Activated naive CD8-positive, alpha-beta T cell (primary cell): ENCODE data around the gene STIM2.
"Not testable (repeated sequence)": the region's sequence is repeated elsewhere in the genome, so short reads cannot be mapped to it uniquely, and the experiment has no call there.

Experiments
- H3K27ac Mint-ChIP-seq: one replicate; pipeline ENCODE4 v1.8.0; 2021; ENCODE audit warnings: mixed read lengths
- H3K27me3 Mint-ChIP-seq: one replicate; pipeline ENCODE4 v1.8.0; 2021; ENCODE audit warnings: mixed read lengths
- H3K36me3 Mint-ChIP-seq: one replicate; pipeline ENCODE4 v1.8.0; 2021; ENCODE audit warnings: mixed read lengths
- H3K4me1 Mint-ChIP-seq: one replicate; pipeline ENCODE4 v1.8.0; 2021; ENCODE audit warnings: low read depth, mixed read lengths
- H3K4me3 Mint-ChIP-seq: one replicate; pipeline ENCODE4 v1.8.0; 2021; ENCODE audit warnings: mild to moderate bottlenecking, mixed read lengths
- H3K9me3 Mint-ChIP-seq: one replicate; pipeline ENCODE4 v1.8.0; 2021; ENCODE audit warnings: low read depth, mixed read lengths

The STIM2 gene

GRCh38 chr4:26860157-26860921 is at the start of gene STIM2:
Gene STIM2 (plus strand): TSS chr4:26860841.
- Mint-ChIP-seq H3K27me3 (no peaks in the 10 kb centered on the region), H3K4me3 (peak within 1 kb of the TSS; percentile 96), H3K36me3 (no peaks in the 10 kb centered on the region), H3K27ac (peak within 1 kb of the TSS; percentile 98), H3K9me3 (no peaks in the 10 kb centered on the region), H3K4me1 (peaks cover 60% of the 10 kb centered on the region)

DNA sequence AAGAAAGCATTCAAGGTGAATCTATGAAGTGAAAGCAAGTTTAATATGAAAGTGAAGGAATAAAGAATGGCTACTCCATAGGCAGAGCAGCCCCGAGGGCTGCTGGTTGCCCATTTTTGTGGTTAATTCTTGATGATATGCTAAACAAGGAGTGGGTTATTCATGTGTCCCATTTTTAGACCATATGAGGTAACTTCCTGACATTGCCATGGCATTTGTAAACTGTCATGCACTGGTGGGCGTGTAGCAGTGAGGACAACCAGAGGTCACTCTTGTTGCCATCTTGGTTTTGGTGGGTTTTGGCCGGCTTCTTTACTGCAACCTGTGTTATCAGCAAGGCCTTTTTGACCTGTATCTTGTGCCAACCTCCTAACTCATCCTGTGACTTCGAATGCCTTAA is 49.1 kb upstream of the STIM2 start:
- not testable (repeated sequence) for H3K9me3 Mint-ChIP-seq, H3K27me3 Mint-ChIP-seq, H3K4me3 Mint-ChIP-seq, H3K27ac Mint-ChIP-seq
- Mint-ChIP-seq H3K4me1 (peaks cover 16% of the 10 kb centered on the region), H3K36me3 (peaks cover 11% of the 10 kb centered on the region)

- no peaks in the 10 kb centered on the region for H3K27me3 Mint-ChIP-seq
- H3K9me3 Mint-ChIP-seq: peaks cover 5% of the 10 kb centered on the region
- H3K27ac Mint-ChIP-seq: no peak overlapping the region
- H3K36me3 Mint-ChIP-seq: peaks cover 11% of the 10 kb centered on the region
- peaks cover 16% of the 10 kb centered on the region for H3K4me1 Mint-ChIP-seq
- peak overlapping the region; percentile 55 for H3K4me3 Mint-ChIP-seq
Observed at GRCh38 chr4:26812049-26812714, 48.5 kb upstream of the STIM2 start.

GRCh38 chr4:26813698-26814097 is 46.9 kb upstream of the STIM2 start:
- peaks cover 5% of the 10 kb centered on the region for H3K9me3 Mint-ChIP-seq
- H3K27ac Mint-ChIP-seq: no peak overlapping the region
- peaks cover 11% of the 10 kb centered on the region for H3K36me3 Mint-ChIP-seq
- H3K27me3 Mint-ChIP-seq: no peaks in the 10 kb centered on the region
- H3K4me3 Mint-ChIP-seq: no peak overlapping the region
- H3K4me1 Mint-ChIP-seq: peaks cover 16% of the 10 kb centered on the region

DNA sequence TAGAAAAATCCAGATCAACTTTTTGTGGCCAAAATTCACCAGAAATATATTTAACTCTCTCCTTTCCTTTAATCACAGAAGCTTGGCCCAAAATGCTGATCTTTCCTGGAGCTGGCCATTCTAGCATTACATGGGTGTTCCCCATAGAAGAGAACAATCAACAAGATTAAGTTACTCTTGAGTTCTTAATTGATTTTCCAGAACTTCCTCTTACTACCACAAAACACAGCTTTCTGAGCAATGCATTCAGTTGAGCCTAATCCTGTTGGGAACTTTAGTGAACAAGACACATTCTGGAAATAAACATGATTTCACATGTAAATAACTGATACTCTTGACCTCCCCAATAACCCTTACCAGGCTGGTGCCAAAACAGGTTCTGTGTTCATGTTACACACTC is 45.4 kb upstream of the STIM2 start:
- H3K36me3 Mint-ChIP-seq: peaks cover 12% of the 10 kb centered on the region
- peaks cover 16% of the 10 kb centered on the region for H3K4me1 Mint-ChIP-seq
- H3K27ac Mint-ChIP-seq: no peak overlapping the region
- no peak overlapping the region for H3K4me3 Mint-ChIP-seq
- peaks cover 10% of the 10 kb centered on the region for H3K9me3 Mint-ChIP-seq
- no peaks in the 10 kb centered on the region for H3K27me3 Mint-ChIP-seq

DNA sequence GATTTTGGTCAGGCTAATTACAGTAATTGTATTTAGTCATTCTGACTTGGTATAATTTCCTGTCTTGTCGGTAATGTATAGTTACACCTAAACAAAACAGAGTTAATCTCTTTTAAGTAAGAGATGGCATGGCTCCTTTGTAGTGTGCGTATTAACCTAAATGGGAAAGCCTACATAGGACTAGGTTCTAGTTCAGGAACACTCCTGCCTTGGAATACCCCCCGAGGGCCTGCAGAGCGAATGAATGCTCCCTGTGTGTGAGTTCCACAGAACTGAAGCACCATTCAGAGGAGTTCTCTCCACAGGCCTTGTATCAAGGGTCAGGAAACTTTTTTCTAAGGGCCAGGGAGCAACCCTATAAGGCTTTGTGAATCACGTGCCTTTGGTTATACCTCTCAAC is 44.9 kb upstream of the STIM2 start:
- Mint-ChIP-seq H3K27me3 (no peaks in the 10 kb centered on the region), H3K4me1 (peaks cover 16% of the 10 kb centered on the region), H3K4me3 (no peak overlapping the region), H3K9me3 (peaks cover 13% of the 10 kb centered on the region), H3K27ac (no peak overlapping the region), H3K36me3 (peaks cover 13% of the 10 kb centered on the region)

- H3K4me3 Mint-ChIP-seq: no peak overlapping the region
- peaks cover 15% of the 10 kb centered on the region for H3K9me3 Mint-ChIP-seq
- no peaks in the 10 kb centered on the region for H3K27me3 Mint-ChIP-seq
- peaks cover 11% of the 10 kb centered on the region for H3K4me1 Mint-ChIP-seq
- peaks cover 14% of the 10 kb centered on the region for H3K36me3 Mint-ChIP-seq
- no peak overlapping the region for H3K27ac Mint-ChIP-seq
Observed at GRCh38 chr4:26819026-26819425, 41.6 kb upstream of the STIM2 start.

DNA sequence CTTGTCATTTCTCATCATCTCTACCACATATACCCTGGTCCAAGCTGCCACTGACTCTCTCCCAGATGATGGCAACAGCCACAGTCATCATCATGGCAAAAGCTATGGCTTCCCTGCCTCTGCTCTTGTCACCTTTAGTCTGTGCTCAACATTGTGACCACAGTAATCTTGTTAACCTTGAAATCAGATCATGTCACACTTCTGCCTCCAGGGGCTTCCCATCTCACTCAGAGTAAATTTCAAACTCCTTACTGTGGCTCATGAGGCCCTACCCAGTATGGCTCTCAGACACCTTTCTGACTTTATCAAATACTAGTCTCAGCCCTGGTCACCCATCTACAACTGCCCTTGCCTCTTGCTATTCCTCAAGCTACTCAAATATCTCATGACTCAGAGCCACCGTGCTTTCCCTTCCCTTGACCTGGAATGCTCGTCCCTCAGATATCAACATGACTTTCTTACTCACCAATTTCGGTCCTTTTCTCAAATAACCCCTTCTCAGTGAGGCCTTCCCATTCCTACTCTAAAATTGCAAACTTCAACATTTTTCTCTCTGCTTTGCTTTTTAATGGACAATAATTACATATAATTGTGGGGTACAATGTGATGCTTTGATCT is 41.1 kb upstream of the STIM2 start:
- no peak overlapping the region for H3K27ac Mint-ChIP-seq
- no peak overlapping the region for H3K4me3 Mint-ChIP-seq
- peaks cover 11% of the 10 kb centered on the region for H3K36me3 Mint-ChIP-seq
- H3K9me3 Mint-ChIP-seq: peaks cover 15% of the 10 kb centered on the region
- peaks cover 11% of the 10 kb centered on the region for H3K4me1 Mint-ChIP-seq
- no peaks in the 10 kb centered on the region for H3K27me3 Mint-ChIP-seq

GRCh38 chr4:26820346-26820745 is 40.3 kb upstream of the STIM2 start:
- Mint-ChIP-seq H3K36me3 (peaks cover 8% of the 10 kb centered on the region), H3K4me3 (no peak overlapping the region), H3K27me3 (no peaks in the 10 kb centered on the region), H3K9me3 (peaks cover 15% of the 10 kb centered on the region), H3K27ac (no peak overlapping the region), H3K4me1 (peaks cover 11% of the 10 kb centered on the region)

DNA sequence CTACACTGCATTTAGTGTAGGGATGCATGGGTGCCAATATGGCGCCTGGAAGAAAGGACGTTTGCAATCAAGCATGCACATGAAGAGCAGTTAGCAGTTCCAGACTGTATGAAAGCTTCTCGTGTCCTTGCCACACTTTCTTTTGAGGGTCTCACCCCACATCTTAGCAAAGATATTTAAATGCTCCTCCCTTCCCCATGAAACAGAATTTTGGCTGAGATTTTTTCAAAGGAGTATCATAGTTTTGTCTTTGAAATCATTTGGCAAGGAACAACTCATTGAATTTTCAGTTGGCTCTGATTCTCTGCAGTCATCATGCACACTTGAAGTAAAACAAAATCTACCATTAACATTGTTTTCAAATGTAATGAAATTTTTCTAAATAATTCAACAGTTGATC is 39.6 kb upstream of the STIM2 start:
- peaks cover 11% of the 10 kb centered on the region for H3K4me1 Mint-ChIP-seq
- no peak overlapping the region for H3K4me3 Mint-ChIP-seq
- H3K9me3 Mint-ChIP-seq: peaks cover 15% of the 10 kb centered on the region
- no peaks in the 10 kb centered on the region for H3K27me3 Mint-ChIP-seq
- H3K27ac Mint-ChIP-seq: no peak overlapping the region
- H3K36me3 Mint-ChIP-seq: peaks cover 8% of the 10 kb centered on the region

DNA sequence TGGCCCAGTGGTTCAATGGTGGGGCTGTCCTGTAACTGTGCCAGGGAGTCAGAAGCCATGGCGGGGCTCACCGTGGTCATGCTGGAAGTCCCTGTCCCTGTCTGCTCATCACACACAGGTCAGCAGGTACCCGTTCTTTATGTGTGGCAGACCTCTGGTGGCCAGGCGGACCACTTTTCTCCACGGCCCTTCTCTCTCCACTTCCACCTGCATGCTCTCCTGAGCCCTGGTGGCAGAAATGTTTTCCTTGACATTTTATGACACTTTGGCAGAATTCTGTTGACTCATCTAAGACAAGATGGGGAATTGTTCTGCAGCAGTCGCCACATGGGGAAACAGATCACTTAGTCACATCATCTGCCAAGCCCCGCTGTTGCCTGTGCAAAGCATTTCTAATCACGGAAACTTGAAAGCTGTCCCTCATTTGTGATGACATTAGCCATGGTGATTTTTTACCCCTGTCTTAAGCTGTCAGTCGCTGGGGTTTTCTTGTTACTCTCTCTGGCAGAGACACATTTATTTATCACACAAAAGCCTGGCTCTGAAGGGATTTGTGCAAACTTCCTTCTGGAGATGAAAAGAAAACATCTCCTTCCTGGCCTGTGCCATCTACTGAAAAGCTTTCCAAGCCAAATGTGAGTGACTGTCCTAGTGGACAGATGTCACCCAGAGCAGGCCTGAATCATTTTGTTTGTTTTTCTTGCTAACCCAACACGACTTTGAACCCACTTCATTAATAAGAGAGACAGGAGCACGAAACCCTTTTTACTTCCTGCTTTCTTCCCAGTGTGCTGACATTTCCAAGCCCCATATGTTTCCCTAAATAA is 38.8 kb upstream of the STIM2 start:
- peaks cover 11% of the 10 kb centered on the region for H3K4me1 Mint-ChIP-seq
- H3K27ac Mint-ChIP-seq: no peak overlapping the region
- H3K9me3 Mint-ChIP-seq: peaks cover 15% of the 10 kb centered on the region
- no peak overlapping the region for H3K4me3 Mint-ChIP-seq
- H3K36me3 Mint-ChIP-seq: peaks cover 10% of the 10 kb centered on the region
- no peaks in the 10 kb centered on the region for H3K27me3 Mint-ChIP-seq

DNA sequence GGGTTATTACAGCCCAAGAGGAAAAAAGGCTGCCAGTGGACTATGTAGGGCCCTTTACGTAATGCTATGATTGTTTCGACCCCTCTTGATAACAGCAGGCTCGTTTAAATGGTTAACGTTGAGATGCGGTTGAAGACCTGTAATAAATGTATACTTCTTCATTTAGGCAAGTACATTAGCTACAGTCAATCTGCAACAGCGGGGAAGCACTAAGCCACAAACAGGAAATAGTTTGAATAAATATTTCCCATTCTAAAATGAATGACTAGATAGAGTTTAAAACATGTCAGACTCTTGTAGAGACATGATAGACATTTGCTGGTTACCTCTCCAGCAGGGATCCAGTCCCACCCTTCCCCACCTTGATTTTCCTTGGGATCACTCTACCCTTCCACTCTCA is 38.1 kb upstream of the STIM2 start:
- no peak overlapping the region for H3K27ac Mint-ChIP-seq
- no peaks in the 10 kb centered on the region for H3K27me3 Mint-ChIP-seq
- H3K36me3 Mint-ChIP-seq: peaks cover 10% of the 10 kb centered on the region
- peaks cover 11% of the 10 kb centered on the region for H3K4me1 Mint-ChIP-seq
- no peak overlapping the region for H3K4me3 Mint-ChIP-seq
- peaks cover 15% of the 10 kb centered on the region for H3K9me3 Mint-ChIP-seq

GRCh38 chr4:26822974-26823373 is 37.7 kb upstream of the STIM2 start:
- not testable (repeated sequence) for H3K36me3 Mint-ChIP-seq, H3K27ac Mint-ChIP-seq, H3K27me3 Mint-ChIP-seq, H3K4me3 Mint-ChIP-seq
- Mint-ChIP-seq H3K9me3 (peaks cover 15% of the 10 kb centered on the region), H3K4me1 (peaks cover 11% of the 10 kb centered on the region)

DNA sequence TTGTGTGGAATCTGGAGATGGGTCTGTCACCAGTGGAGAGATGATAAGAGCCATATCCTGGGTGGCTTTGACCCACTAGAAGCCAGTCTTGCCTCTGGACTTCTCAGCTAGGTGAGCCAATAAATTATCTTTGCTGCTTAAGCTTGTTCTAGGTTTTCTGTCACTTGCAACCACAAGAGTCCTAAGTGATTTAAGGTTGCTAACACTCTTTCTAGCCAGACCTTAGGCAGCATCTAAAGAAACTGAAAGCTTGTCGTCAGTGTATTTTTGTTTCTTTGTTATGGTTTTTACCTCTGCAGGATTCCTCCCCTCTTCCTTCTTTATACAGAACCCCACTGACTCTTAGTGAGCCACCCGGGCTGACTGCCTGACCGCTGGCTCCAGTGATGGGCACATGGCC is 37.1 kb upstream of the STIM2 start:
- no peak overlapping the region for H3K4me3 Mint-ChIP-seq
- H3K27me3 Mint-ChIP-seq: no peaks in the 10 kb centered on the region
- H3K27ac Mint-ChIP-seq: no peak overlapping the region
- H3K4me1 Mint-ChIP-seq: peaks cover 11% of the 10 kb centered on the region
- H3K36me3 Mint-ChIP-seq: peaks cover 10% of the 10 kb centered on the region
- H3K9me3 Mint-ChIP-seq: peaks cover 15% of the 10 kb centered on the region

DNA sequence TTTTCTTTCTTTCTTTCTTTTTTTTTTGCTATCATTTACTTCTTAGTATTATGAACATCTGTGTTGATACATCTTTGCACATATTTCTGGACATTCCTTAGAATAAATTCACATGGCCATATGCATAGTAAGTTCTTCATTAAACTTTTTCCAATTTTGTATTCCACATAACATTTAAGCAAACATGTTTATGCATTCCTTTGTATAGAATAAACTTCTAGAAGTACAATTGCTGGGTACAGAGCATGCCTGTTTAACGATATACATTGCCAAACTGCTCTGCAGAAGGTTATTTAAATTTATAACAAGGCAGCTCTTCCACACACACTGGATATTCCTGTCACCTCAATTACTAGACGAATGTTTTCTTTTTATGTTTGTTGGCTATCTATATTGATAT is 36.0 kb upstream of the STIM2 start:
- peaks cover 11% of the 10 kb centered on the region for H3K4me1 Mint-ChIP-seq
- peaks cover 15% of the 10 kb centered on the region for H3K9me3 Mint-ChIP-seq
- H3K36me3 Mint-ChIP-seq: peaks cover 10% of the 10 kb centered on the region
- no peaks in the 10 kb centered on the region for H3K27me3 Mint-ChIP-seq
- H3K4me3 Mint-ChIP-seq: no peak overlapping the region
- H3K27ac Mint-ChIP-seq: no peak overlapping the region
